ENCODE measurements around the gene DUS2.
A peak's percentile ranks its signal among the peaks of the same experiment; 100 is the strongest.
"Not testable (repeated sequence)": the region's sequence is repeated elsewhere in the genome, so short reads cannot be mapped to it uniquely, and the experiment has no call there.

Gene DUS2

DNA sequence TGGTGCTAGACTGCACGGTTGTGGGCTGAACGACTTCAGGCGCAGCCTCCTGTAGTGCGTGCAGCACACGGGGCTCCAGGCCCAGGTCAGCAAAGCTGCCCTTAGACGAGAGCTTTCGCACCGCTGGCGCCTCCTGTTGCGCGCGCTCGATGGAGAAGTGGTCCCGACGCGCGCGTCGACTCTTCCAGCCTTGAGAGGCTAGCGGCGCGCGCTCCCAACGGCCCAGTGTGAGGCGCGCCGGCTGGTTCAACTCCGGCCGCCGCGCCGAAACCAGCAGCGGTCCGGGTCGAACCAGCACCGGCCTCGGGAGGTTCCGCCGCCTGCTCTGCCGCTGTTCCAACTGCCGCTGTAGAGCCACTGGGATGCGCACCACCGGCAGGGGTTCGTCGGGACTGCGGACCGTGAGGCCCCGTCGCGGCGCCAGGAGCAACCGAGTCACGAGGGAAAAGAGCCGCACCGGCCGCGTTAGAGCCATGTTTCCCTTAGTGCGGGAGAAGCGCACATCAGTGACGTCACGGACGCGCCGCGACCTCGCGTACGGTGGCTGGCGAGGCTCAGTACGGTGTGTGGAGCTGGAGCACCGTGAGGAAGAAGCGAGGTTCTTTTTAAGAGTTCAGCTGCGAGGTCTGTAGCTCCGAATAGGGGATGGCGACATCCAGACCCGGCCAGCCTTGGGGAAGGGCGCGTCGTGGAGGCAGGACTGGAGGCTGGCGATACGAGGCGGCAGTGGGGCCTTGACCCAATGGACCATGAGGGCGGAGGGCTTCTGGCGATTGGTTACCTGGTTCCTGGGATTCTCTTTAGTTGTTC is at the start of gene DUS2, which contains the start of gene DDX28:
TSS of gene DUS2 (plus strand) at position 557 of the 810 bp plus-strand sequence. CDS start 14,740 bp downstream, outside the sequence.
TSS of gene DDX28 (minus strand) at position 505 of the 810 bp plus-strand sequence. CDS start at position 475, 30 bp downstream.
- peak; percentile 91 for DNase-seq (ENCODE audit: low read depth)

DNA sequence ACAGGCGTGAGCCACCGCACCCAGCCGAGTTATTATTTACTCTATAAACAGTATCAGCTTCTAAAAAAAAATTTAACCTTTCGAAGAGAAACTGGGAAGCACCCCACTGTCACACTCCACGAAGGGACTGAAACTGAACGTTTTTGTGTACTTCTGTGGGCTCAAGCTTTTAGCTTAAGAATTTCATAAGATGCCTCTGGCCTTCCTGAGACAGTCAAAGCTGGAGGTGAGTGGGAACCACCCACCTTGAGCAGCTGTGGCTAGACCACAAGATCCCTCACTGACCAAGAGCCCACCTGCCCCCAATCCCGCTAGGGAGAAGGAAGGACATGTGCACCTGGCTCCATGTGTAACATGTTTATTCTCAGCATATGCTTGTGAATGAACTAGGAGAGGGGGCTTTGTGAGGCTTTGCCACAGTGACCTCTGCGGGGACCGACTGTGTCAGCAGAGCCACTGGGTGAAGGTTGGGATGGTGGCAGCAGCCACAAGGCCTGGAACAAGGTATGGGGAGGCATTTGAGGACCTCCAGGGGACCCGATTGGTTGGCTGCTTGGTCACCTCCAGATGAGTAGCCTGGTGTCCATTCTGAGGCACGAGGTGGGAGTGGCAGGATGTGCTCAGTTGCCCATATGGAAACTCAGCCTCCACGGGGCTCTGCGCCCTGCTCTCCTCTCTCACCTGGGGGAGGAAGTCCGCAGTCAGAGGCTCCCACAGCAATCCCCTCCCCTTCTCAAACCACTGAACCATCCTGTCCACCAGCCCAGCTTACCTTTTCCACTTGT is 47.6 kb upstream of the DUS2 start:
- no peak for DNase-seq (ENCODE audit: low read depth)

- DNase-seq (ENCODE audit: low read depth): no peak
These were observed 46.9 kb upstream of the DUS2 start for GRCh38 chr16:67976205-67976604.

DNA sequence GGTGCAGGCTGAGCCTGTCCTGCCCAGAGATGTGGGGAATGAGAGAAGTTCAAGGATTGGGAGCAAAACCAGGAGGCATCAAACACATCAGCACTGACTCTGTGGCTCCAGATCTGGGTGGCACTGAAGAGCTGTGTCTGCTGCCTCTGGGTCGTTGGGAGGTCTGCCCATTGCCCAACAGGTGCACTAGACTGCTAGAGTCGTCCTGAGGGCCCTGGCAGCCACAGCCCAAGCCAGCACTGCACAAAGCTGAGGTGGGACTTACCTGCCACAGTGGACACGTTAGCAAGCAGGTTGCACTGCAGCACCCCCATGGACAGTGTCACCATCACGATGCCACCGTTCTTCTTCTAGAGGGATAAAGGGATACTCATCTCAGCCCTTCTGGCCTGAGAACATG is 46.1 kb upstream of the DUS2 start:
- no peak for DNase-seq (ENCODE audit: low read depth)

DNA sequence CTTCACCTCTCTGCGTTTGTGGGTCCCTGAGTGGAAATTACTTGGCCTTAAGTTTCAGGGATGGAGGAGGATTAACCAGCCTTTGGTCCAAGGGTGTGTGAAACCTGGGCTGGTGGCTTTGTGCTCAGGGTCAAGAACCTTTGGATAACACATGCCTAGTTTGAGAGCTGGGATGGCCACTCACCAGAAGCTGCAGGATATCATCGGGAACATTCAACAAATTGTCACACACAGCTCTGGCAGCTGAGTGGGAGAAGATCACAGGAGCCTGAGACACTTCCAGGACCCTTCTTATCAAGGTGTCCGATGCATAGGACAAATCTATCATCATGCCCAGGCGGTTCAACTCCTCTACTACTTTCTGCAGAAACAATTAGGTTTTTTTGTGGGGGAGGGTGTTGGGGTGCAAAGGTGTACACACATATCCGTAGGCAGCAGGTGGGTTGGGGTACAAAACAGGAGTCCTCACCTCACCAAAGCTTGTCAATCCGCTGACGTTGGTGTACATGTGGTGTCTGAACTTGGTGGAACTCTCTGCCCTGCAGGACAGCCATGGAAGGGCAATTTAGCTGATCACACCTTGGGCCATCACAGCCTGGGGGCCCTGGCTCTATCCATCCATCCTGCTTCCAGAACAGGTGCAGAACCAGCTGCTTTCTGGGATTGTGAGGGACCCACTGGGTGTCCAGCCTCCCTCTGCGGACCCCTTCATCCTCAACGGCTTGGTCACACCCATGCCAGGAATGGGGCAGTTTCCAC is 45.4 kb upstream of the DUS2 start:
- DNase-seq (ENCODE audit: low read depth): no peak

DNA sequence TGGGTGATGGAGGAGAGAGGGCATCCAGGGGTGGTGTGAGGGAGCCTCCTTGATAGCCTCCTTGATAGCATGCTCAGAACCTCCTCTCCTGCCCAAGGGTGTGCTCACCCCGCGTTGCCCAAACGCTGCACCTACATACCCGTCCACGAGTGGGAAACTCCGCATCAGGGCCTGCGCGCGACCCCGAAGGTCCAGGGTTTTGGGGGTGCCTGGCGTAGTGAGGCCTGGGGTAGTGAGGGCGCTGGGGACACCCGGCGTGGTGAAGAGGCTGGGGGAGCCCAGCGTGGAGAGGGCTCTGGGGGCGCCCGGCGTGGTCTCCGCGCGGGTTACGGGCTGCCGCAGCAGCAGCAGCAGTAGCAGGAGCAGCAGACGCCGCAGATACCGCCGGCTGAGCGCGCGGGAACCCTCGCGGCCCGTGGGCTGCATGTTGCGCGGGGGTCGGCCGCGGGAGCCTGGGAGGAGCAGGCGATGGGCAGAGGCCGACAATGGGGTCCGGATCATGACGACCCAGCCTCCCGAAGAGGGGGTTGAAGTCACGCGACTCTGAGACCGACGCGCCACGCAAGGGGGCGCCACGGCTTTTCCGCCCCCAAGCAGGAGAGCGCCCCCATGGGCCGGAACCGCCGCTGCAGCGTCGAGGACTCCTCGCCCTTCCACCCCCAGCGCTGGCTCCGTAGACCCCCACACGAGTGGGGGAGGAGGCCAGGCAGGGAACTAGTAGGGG is 43.0 kb upstream of the DUS2 start, which contains the start of gene DPEP3:
TSS of gene DPEP3 (minus strand) at position 545 of the 724 bp plus-strand sequence. CDS start at position 426, 119 bp downstream.
- no peak for DNase-seq (ENCODE audit: low read depth)

- DNase-seq (ENCODE audit: low read depth): no peak
These were observed 40.9 kb upstream of the DUS2 start for GRCh38 chr16:67982011-67982696.

DNA sequence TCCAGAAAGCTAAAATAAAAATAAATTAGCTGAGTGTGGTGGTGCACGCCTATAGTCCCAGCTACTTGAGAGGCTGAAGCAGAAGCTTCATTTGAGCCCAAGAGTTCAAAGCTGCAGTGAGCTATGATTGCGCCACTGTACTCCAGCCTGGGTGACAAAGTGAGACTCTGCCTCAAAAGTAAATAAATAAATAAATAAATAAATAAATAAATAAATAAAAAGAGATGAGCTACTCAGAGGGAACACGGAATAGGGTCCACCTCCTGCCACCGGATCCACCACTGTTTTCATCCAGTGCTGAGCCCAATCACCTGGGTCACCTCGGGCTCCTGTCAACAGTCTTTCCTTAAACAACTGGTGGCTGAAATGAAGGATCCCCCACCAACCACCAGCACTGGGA is 36.1 kb upstream of the DUS2 start:
- DNase-seq (ENCODE audit: low read depth): no peak

DNA sequence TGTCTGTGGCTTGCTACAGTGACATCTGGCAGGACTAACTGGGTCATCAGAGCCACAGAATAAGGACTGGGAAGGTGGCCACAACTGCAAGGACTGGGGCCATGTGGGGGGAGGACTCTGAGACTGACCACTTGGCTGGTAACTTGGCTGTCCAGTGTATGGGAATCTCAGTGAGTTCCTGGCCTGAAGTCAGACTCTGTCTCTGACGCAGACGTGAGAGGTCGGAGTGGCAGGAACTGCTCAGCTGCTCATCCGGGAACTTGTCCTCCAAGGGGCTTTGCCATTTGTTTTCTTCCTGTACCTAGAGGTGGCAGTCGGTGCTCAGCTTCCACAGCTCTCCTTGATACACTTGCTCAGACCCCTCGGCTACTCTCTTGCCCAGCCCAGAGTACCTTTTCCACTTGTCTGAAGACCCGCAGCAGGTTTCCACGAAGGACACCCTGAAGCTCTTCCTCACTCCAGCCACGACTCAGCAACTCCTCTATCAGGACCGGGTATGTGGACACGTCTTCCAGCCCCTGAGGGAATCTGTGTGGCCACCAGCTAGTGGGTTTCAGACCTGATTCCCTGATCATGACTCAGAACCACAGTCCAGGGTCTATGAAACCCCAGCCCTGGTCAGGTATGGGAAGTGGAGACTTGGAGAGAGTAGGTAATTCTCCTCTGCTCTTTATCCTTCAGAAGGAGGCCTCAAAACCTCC is 35.5 kb upstream of the DUS2 start:
- DNase-seq (ENCODE audit: low read depth): no peak

GRCh38 chr16:67988675-67989074 is 34.4 kb upstream of the DUS2 start:
- no peak for DNase-seq (ENCODE audit: low read depth)

DNA sequence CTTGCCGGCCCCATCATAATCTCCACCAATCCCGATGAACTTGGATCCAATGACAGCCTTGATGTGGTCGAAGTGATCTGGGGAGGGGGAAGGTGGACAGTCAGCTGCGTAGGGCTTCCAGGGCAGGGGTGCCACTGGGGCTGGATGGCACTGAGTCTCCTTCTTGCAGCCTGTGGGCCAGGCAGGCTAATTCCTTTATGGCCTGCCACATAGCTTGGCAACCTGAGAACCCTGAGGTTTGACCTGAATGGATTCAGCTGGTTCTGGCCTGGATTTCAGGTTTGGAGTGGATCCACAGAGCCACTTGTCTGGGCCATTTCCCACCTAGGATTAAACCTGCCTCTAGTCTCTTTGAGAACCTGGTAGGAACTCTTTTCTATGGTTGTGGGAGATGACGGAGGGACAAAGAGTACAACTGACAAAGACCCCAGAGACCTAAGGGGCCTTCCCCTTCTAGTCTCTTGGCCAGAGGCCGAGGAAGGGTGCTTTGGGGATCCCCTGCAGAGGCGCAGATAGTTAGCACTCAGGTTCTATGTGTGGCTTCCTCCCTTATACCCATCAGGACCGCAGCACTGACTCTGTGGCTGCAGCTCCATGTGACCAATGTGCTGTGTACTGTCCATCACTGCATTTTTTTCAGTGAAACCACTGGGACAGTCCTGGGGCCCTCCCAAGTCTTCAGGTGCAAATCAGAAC is 33.6 kb upstream of the DUS2 start:
- no peak for DNase-seq (ENCODE audit: low read depth)

DNA sequence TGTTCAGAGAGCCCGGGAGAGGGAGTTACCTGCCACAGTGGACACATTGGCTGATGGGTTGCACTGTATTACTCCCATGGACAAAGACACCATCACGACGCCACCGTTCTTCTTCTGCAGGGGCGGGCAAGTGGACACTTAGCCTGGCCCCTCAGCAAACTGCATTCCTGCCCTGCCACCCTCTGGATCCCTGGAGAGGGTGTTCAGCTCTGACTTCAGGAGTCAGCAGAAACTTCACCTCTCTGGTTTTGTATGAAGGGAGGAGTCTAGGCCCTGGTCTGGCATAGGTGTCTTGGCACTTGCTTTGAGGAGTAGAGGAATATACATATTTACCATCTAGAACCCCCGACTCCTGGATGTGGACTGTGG is 33.1 kb upstream of the DUS2 start:
- no peak for DNase-seq (ENCODE audit: low read depth)

GRCh38 chr16:67992661-67993206 is 30.4 kb upstream of the DUS2 start:
- no peak for DNase-seq (ENCODE audit: low read depth)

- no peak for DNase-seq (ENCODE audit: low read depth)
These were observed 29.7 kb upstream of the DUS2 start for GRCh38 chr16:67993207-67994039.

- DNase-seq (ENCODE audit: low read depth): not testable (repeated sequence)
These were observed 29.1 kb upstream of the DUS2 start for GRCh38 chr16:67994040-67994408.

- no peak for DNase-seq (ENCODE audit: low read depth)
These were observed 27.7 kb upstream of the DUS2 start for GRCh38 chr16:67995423-67995822.

- DNase-seq (ENCODE audit: low read depth): no peak
These were observed 26.4 kb upstream of the DUS2 start for GRCh38 chr16:67996666-67997065.

DNA sequence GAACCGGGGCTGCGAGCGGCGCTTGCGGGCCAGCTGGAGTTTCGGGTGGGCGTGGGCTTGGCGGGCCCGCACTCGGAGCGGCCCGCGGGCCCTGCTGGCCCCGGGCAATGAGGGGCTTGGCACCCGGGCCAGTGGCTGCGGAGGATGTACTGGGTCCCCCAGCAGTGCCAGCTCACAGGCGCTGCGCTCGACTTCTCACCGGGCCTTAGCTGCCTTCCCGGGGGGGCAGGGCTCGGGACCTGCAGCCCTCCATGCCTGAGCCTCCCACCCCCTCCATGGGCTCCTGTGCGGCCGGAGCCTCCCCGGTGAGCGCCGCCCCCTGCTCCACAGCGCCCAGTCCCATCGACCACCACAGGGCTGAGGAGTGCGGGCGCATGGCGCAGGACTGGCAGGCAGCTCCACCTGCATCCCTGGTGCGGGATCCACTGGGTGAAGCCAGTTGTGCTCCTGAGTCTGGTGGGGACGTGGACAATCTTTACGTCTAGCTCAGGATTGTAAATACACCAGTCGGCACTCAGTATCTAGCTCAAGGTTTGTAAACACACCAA is 24.8 kb upstream of the DUS2 start:
- not testable (repeated sequence) for DNase-seq (ENCODE audit: low read depth)
